GM21576 (cell line): ENCODE data around the gene HHAT.

Experiments
- ATAC-seq: cut with Tn5 transposase; IDR thresholded peaks from one replicate; pipeline ENCODE4 v1.9.1; 2021; ENCODE audit warnings: mild to moderate bottlenecking, moderate library complexity; ENCODE audit not compliant: unreplicated experiment

The HHAT gene

DNA sequence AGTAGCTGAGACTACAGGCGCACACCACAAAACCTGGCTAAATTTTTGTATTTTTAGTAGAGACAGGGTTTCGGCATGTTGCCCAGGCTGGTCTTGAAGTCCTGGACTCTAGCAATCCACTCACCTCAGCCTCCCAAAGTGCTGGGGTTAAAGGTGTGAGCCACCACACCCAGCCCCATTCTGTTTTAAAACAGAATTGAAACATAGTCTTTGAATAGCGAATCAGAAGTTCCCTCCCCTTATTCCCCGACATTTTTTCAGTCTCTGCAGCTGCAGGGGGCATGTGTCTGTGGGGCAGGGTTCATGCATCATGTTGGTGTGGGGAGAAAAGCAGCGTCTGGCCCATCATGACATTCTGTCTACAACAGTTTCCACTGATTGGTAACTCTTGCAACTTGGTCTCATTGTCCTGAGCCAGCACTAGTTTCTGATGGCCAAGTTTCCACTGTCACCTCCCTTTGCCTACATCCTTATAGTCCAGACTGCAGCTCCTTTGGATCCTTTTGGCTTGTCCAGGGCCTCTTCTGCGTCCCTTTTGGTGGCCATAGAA lies 15.6 kb upstream of the HHAT start:
- ATAC-seq = no peak

DNA sequence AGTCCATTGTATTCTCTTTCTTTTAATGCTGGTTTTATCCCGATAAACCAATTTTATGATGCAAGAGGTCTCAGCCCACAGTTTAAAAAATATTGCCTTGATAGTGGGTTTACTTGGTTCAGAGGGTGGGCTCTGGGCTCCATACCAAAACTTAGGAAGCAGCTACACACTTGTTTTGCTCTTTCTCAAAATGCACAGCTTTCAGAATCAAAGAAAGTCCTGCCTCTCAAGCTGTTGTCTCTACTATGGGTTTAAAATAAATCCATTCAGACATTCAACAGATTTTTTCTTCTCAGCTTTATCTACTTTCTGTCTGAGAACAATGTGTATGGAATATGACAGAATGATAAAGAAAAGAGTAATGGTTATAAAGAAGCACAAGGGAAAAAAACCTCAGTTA lies 14.8 kb upstream of the HHAT start:
- no peak for ATAC-seq

DNA sequence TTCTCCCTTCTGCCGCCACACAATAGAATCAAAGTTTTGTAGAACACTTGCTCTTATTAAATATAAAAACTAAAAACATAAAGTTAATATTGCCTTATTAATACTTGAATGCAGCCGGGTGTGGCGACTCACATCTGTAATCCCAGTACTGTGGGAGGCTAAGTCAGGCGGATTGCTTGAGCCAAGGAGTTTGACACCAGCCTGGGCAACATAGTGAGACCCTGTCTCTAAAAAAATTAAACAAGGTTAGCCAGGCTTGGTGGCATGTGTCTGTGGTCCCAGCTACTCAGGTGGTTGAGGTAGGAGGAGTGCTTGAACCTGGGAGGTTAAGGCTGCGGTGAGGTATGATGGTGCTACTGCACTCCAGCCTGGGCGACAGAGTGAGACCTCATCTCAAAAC lies 13.2 kb upstream of the HHAT start:
- ATAC-seq = no peak

DNA sequence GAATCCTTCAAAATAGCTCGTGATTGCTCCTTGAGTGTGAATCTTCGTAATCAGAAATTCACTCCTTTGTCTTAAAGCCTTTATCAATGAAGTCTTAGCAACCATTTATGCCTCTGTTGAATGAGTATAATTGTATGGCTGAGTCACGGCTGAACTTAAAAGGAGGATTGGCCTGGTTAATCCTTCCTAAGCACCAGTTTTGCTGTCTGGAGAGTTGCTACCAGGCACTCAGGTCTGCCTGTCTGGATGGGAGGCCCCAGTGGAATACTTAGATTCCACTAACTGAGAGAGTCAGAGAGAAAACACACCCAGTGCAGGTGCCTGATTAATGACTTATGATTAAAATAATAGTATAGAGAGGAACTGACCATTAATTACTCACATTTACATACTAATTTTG lies 7.6 kb upstream of the HHAT start:
- ATAC-seq = no peak

DNA sequence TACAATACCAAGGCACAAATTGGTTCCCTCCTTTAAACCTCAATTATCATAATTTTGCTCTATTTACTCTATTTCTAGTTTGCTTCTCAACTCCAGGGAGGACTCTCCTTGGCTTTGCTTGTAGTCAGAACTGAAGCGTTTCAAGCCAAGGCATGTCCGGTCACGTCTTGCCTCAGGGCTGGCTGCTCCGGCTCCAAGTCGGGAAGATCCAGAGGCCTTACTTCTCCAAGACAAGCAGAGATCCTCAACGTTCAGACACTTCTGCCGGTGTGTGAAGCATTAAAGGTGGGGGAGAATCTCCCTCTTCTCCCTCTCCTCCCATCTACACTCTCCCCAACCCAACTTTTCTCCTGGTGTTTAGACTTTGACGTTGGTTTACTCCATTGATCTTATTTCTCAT lies 7.2 kb upstream of the HHAT start:
- ATAC-seq = no peak

DNA sequence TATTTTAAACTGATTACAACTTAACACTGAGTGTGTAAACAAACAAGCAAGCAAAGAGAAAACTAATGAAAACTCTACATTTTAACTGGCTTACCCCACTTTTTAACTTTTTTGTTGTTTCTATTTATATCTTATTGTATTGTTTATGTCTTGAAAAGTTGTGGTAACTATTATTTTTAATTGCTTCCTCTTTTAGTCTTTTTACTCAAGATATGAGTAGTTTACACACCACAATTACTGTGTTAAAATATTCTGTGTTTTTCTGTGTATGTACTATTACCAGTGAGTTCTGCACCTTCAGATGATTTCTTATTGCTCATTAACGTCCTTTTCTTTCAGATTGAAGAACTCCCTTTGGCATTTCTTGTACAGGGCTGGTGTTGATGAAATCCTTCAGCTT lies 4.7 kb upstream of the HHAT start:
- ATAC-seq = no peak

DNA sequence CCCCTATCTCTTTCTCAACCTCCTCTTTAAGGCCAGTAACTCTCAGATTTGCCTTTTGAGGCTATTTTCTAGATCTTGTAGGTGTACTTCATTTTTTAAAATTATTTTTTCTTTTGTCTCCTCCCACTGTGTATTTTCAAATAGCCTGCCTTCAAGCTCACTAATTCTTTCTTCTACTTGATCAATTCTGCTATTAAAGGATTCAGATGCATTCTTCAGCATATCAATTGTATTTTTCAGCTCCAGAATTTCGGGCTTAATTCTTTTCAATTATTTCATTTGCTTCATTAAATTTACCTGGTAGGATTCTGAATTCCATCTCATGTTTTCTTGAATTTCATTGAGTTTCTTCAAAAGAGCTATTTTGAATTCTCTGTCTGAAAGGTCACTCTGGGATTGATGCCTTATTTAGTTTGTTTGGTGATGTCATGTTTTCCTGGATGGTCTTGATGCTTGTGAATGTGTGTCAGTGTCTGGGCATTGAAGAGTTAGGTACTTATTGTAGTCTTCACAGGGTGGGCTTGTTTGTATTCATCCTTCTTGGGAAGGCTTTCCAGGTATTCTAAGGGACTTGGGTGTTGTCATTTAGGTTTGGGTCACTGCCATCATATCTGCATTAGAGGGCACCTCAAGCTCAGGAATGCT lies 3.6 kb upstream of the HHAT start:
- ATAC-seq = no peak

DNA sequence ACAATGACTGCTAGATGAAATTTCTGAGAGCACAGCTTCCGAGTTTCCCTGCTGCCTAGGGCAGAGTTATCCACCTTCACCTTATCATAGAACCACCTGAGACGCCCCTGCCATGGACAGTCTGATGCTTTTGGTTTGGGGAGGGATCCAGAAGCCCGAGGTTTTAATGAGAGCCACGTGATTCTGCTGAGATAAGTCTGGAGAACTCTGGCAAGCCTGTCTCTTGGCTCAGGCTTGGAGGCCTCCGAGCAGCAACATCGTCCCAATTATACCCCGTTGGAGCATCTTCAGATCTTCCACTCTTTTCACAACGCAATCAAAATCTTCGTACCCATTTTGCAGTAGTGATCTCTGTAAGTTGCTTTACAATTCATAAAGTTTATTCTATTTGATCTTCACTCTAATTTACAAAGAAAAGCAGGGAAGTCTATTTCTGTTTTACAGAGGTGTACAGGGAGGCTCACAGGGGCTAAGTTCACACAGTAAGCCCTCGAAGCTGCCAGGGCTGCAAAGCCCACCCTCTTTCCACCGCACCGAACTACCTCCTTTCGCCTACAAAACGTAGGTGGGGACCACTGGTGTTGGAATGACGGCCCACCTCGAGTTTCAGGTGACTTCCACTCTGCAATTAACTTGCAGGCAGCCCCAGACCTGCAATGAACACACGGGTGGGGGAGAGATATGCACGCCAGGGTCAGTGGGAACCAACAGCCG lies 513 bp upstream of the HHAT start:
- ATAC-seq = no peak

DNA sequence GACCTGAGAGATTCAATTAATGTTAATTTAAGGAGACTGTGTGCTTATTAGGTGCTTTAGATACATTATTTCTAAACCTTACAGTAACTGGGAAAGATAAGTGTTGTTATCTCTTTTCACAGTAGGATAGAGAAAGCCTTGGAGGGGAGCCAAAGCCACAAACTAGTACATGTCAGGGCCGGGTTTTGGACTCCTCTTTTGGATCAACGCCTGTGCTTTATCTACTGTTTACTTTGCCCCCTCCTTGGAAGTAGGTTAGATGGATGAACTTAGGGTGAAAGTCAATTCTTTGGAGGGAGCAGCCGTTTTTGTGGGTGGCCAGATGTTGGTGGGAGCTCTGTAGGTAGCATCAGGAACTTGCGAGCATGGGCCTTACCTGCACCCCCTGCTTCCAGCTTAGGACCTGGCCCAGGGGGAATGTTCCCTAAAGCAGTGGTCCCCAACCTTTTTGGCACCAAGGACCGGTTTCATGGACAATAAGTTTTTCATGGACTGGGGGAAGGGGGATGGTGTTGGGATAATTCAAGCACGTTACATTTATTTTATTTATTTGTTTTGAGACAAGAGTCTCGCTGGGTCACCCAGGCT lies 1.7 kb downstream of the HHAT start:
- ATAC-seq = no peak

DNA sequence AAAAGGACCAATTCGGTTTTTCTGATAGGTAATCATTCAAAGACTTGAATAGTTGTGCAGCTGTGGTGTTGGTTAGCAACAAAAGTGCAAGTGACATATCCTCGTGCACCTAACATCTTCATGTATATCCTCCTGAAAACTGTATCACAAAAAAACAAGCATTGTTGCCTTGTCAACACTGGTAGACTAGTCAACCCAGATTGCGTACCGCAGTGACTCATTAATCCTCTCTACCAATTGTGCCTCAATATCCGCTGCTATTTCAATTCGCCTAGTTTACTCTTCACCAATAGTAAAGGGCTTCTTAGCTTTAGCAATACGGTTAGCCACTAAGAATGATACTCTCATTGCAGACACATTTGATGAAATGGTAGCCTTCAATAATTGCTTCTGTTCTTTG lies 3.5 kb downstream of the HHAT start:
- ATAC-seq = no peak

DNA sequence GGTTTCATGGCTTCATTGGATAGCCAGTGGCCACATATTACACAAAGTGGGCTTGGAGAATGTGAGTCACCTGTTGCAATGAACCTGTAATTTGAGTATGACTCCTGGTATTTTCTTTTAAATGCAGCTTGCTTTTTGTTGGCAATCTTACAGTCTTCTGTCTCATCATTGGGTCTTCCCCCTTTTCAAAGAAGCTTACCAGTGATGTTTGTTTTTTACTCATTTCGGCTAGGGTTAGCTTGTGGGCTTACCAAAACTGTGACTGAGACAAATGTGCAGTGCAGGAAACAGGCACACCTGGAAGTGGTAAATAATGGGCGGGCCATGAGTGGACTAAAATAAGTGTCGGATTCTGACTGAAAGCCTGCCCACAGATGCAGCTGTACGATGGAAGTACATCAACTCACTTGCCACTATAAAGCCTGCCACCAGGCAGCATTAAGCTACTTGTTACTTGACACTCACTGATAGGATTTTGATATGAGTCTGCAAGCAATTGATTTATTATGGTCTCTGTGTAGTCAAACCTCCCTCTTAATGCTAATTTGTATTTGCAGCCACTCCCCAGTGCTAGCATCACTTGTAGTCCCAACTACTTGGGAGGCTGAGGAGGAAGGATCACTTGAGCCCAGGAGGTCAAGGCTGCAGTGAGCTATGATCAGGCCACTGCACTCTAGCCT lies 4.2 kb downstream of the HHAT start:
- peak; percentile 84 for ATAC-seq

DNA sequence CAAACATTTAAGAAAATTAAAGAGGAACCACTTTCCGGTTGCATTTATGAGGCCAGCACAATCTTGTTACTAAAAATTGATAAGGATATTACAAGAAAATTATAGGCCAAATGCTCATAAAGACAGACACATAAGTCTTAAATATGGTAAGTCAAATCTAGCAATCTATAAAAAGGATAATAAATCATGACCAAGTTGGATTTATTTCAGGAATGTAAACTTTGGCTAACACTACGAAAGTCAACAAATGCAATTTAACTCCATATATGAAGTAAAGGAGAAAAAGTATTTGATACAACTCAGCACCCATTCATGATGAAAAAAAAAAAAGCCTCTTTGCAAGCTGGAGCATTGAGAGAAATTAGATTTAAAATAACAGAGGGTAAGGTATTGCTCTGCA lies 6.3 kb downstream of the HHAT start:
- no peak for ATAC-seq

DNA sequence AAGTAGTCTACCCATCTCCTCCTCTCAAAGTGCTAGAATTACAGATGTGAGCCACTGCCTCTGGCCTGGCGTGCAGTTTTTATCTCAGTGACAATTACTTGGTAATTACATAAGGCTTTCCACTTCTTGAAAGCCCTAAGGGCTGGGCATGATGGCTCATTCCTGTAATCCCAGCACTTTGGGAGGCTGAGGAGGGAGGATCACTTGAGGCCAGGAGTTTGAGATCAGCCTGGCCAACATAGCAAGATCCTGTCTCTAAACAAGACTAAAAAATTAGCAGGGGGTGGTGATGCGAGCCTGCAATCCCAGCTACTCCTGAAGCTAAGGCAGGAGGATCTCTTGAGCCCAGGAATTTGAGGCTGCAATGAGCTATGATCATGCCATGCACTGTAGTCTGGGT lies 7.7 kb downstream of the HHAT start:
- no peak for ATAC-seq

DNA sequence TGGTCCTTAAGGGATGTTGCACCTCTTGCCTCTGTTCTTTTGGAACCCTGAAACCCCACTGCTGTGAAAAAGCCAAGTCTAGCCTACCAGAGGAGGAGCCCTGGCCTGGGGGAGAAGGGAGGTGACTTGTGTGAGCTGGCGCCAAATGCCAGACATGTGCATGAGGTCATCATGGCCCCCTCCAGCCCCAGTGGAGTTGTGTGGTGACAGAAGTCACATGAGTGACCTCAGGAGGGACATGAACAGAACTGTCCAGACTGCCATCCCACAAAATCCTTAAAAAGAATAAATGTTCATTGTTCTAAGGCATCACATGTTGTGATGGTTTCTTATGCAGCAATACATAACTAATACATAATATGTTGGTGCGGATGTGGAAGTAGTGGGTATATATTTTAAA lies 10.8 kb downstream of the HHAT start:
- no peak for ATAC-seq

DNA sequence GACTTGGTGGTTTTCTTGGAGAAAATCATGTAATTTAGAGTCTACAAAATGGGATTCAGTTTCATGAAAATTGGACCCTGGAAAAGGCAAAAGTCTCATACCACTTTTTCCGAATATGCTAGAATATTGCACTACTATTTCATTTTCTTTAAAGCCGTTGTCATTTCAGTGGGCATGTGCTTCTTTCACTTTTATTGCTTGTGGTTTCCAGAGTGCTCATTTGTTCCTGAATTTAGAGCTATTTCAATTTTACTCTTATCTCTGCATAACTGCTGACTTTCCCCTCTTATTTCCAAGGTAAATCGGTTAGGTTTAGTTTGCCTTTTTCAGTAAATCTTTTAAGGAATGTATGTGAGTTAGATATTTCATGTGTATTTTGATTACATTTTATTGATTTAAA lies 11.6 kb downstream of the HHAT start:
- no peak for ATAC-seq

DNA sequence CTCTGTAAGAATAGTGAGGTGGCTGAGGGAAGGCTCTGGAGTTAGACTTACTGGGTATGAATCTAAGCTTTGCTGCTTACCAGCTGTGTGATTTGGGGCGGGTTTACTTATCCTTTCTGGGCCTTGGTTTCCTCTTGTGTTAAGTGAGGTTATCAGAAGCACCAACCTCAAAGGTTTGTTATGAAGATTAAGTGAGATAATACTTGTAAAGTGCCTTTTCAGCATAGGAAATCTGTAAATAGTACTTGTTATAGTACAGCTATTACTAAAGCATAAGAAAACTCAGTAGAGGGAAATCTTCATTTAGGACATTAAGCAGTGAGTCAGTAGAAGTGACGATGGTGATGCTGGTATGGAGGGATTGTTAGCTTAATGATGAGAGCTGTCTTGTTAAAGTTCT lies 12.1 kb downstream of the HHAT start:
- ATAC-seq = no peak

DNA sequence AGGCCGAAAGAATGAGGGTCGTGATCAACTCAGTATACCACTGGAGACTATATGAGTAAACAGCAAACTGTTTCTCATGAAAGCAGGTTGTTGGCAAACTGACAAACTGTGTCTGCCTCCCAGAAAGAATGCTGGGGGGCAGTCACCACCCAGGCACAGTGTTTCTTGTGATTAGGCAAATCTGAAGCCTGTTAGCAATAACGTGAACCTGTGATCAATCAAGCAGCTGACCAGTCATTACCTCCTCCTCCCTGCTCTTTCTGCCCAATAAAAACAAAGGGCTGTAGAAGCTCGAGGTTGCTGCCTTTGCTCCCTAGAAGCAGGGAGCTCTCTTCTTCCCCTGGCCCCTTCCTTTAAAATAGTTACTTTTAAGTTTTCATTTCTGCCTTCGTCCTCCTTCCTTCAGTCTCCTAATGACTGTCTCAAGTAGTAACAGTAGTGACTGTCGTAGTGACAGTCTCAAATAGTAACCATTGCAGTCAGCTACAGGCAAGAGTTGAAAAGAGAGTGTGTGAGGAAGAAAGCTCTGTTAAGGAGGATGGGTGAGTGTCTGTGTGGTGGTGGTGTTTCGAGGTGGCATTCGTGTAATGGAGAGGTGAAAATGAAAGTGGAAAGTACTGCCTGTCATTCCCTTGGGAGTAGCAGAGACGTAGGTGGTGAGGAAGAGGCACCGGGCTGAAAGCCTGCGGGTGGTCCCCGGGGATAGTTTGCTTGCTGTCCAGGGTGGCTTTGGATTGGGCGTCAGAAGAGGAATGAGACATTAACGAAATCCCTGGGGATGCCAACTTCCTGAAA lies 14.5 kb downstream of the HHAT start:
- peak; percentile 49 for ATAC-seq

DNA sequence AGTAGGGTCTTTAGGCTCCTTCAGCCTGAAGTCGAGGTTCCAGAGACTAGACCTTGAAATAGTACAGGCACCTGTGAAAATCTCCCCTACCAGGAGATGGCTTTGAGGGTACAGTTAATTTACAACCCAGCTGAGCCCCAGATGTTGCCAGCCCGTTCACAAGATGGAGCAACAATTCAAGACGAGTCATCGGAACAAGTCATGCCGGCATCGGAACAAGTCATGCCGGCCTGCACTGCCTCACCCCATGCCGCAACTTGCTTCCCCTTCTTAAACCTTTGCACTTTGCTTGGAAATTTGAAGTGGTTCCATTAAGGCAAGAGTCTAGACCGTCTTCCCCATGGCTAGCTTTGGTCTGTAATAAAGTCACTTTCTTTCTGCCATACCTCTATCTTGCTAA lies 16.0 kb downstream of the HHAT start:
- ATAC-seq = no peak

DNA sequence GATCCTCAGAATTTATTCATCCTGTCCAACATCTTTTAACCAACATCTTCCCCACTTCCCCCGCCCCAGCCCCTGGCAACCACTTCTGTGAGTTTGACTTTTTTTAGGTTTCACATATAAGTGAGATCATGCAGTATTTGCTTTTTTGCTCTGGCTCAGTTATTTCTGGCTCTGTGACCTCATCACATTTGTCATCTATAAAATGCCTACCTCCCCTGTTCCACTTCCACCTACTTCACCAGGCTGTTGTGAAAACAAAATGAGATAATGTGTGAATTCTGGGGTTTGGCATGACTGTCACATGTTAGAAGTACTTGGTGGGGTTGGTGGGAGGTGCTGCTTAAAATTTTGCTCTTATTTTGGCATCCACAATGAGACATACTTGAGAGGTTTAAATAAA lies 18.4 kb downstream of the HHAT start:
- peak; percentile 55 for ATAC-seq

DNA sequence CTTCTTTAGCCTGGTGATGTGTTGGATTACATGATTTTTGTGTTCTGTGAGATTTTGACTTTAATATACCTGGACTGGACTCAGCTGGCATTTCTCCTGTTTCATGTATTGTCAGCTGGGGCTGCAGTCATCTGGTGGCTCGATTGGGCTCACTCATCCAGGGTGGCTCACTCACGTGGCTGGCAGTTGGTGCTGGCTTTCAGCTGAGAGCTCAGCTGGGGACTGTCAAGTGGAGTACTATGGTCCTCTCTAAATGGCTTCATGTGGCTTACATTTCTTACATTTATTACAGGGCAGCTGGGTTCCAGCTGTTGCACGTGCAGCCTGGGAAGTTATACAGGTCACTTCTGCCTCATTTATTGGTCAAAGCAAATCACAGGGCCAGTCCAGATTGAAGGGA lies 22.8 kb downstream of the HHAT start:
- ATAC-seq = no peak

DNA sequence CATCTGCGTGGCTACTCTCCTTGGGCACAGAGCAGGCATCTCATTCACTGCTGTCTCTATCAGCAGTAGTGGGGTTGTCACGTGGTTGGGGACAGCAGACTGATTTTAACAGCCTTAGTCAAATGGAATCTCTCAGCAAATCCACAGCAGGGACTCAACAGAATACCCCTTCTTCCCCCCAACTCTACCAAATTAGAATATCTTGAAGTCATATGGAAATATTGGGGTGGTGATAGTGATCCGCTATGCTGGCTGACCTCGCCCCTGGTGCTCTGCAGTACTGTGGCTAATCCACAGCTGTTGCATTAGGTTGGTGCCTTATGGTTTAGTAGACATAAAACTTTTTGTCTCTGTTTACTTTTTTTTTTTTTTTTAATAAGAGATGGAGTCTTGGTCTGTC lies 23.9 kb downstream of the HHAT start:
- ATAC-seq = no peak
